ENCODE data around the gene INPP5J.

- TF ChIP-seq POLR2A (IDR thresholded peaks at IDR 0.05; ENCODE audit: low read length) (no peak), GATA1 (IDR thresholded peaks at IDR 0.05; ENCODE audit: low read depth, low read length) (no peak)
Observed at GRCh38 chr22:31094741-31095140, 28.0 kb upstream of the INPP5J start.

Measured in erythroblast (primary cell).